GM21619 (cell line): ENCODE results near the gene FDX2.

Source experiments
- ATAC-seq: cut with Tn5 transposase; IDR thresholded peaks from one replicate; pipeline ENCODE4 v1.9.1; 2021; ENCODE audit not compliant: unreplicated experiment

Gene FDX2

DNA sequence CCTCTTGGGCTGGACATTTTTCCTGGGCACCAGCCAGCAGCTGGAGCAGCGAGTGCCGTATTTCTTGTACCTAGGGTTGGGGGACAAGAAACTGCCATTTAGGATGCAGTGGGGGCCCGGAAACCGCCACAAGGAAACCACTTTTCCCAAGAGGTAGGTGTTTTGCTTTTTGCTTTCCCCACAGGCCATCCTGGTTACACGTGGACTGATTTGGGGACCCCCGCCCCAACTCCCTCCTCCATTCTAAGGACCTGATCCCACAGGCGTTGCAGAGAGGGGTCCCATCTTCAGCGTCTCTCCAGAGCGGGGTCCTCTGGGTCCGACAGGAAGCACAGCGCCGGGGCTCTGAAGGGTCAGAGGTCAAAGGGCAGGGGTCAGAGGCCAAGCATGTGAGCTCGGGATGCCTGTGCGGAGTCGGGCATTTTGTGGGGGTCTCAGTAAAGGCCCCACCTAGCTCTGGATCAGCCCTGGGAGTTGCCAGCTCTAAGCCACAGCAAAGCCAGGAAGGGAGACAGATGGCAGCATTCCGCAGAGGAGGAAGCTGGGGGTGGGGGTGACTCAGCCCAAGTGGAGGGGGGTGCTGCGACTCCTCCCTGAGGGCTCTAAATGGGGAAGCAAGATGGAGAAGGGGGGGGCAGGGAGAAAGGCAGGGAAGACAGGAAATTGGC, 10.5 kb downstream of the FDX2 start:
- no peak for ATAC-seq

DNA sequence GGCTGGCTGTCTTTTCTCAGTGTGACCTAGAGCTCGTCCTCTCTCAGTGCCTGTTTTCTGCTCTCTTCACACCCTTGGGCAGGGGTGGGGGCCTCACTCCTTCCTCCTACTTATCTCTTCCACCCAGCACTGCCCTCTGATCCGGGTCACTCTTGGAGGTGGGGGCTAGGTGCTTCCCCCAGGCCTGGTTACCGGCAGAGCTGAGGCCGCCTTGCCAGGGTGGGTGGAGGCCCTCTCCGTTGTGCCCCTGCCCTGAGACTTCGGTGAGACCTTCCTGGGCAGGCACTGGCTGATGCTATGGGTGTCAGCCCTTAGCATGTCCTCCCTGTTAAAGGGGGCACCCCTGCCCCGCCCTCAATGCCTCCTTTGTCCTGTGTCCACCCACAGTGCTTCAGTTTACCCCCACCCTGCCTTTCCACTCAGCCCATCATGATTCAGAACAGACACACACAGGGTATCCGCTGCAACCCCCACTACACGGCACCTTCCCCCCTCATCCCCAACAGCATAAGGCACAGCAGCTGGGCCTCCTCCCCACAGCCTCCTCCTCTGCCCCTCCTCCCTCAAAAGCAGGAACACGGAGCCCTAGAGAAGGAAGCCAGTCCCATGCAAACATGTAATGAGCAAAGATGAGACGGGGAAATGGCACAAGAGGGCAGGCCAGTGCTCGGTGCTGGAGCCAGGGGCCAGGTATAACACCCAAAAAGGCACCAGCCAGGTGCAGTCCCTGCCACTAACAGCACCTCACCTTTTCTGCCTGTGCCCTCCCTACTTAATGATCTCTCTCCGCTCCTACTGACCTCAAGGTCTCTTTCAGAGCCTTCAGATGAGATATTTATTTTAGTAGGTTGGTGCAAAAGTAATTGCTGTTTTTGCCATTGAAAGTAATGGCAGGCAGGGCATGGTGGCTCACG, 16.0 kb downstream of the FDX2 start:
- ATAC-seq: no peak

GRCh38 chr19:10295847-10296591, 19.8 kb downstream of the FDX2 start:
- no peak for ATAC-seq

DNA sequence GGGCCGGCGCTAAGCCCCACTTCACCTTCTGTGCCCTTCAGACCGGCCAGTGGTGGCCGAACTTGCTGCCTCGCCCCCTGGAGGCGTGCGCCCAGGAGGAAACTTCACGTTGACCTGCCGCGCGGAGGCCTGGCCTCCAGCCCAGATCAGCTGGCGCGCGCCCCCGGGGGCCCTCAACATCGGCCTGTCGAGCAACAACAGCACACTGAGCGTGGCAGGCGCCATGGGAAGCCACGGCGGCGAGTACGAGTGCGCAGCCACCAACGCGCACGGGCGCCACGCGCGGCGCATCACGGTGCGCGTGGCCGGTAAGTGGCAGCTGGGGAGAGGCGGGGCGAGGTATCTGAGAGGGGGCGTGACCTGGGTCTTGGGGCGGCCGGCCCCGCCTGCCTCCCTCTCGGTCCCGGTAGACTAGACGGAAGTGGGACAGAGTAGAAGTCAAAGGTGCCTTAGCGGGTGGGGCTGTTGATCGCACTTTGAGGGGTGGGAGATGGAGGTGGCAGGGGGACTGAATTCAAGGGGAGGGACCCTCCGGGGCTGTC, 20.4 kb downstream of the FDX2 start:
- ATAC-seq: no peak

DNA sequence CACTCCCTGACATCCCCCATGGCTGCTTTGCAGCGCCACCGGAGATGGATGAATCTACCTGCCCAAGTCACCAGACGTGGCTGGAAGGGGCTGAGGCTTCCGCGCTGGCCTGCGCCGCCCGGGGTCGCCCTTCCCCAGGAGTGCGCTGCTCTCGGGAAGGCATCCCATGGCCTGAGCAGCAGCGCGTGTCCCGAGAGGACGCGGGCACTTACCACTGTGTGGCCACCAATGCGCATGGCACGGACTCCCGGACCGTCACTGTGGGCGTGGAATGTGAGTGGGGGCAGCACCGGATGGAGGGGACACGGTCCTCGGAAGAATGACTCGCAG, 21.5 kb downstream of the FDX2 start:
- no peak for ATAC-seq

DNA sequence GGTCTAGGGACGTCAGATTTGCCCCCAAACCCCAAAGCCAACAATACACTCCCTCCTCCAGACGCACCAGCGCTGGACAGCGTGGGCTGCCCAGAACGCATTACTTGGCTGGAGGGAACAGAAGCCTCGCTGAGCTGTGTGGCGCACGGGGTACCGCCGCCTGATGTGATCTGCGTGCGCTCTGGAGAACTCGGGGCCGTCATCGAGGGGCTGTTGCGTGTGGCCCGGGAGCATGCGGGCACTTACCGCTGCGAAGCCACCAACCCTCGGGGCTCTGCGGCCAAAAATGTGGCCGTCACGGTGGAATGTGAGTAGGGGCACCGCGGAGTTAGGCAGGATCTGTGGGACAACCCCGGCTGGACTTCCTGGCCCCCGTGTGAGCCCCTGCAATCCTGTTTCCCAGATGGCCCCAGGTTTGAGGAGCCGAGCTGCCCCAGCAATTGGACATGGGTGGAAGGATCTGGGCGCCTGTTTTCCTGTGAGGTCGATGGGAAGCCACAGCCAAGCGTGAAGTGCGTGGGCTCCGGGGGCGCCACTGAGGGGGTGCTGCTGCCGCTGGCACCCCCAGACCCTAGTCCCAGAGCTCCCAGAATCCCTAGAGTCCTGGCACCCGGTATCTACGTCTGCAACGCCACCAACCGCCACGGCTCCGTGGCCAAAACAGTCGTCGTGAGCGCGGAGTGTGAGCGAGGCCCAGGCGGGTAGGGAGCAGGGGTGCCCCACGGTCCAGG, 22.0 kb downstream of the FDX2 start:
- ATAC-seq: no peak

DNA sequence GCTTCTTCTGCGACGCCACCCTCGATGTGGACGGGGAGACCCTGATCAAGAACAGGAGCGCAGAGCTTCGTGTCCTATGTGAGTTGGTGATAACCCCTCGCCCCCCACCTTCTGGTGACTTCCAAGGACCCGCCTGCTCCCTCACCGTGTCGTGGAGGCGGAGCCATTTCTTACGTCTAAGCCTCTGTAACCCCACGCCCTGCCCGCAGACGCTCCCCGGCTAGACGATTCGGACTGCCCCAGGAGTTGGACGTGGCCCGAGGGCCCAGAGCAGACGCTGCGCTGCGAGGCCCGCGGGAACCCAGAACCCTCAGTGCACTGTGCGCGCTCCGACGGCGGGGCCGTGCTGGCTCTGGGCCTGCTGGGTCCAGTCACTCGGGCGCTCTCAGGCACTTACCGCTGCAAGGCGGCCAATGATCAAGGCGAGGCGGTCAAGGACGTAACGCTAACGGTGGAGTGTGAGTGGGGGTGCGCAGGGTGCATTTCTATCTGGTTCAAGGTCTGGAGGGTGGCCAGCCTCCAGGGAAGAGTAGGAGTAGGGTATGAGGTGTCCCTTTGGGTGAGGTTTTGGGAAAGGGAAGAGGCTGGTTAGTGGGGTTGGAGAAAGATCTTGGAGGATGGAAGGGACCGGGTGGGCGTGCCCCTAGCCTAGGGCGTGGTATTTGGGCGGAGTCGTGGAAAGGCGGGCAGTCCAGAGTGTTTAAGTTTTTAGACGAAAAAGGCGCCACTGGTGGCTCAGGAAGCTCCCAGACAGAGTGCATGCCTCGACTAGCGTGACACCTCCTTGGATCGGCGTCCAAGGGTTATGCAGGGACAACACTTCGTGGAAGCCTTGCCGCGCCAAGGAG, 22.8 kb downstream of the FDX2 start:
- no peak for ATAC-seq

DNA sequence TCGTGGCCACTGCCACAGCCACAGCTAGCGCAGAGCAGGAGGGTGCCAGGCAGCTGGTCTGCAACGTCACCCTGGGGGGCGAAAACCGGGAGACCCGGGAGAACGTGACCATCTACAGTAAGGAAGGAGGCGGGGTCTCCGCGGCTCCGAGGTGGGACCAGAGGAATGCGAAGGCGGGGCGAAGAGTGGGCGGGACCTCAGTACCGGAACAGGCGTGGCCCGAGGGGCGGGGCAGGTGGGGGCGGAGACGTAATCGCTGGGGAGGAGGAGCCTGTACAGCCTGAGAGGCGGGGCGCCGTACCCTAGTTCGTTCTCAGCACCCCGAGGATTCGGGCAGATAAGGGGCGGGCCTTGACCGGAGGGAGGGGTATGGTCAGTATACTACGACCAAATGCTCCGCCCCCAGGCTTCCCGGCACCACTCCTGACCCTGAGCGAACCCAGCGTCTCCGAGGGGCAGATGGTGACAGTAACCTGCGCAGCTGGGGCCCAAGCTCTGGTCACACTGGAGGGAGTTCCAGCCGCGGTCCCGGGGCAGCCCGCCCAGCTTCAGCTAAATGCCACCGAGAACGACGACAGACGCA, 23.5 kb downstream of the FDX2 start:
- ATAC-seq: peak; percentile 36

GRCh38 chr19:10291554-10292205, 24.1 kb downstream of the FDX2 start:
- no peak for ATAC-seq

- ATAC-seq: no peak
Observed at GRCh38 chr19:10290876-10291553, 24.8 kb downstream of the FDX2 start.

DNA sequence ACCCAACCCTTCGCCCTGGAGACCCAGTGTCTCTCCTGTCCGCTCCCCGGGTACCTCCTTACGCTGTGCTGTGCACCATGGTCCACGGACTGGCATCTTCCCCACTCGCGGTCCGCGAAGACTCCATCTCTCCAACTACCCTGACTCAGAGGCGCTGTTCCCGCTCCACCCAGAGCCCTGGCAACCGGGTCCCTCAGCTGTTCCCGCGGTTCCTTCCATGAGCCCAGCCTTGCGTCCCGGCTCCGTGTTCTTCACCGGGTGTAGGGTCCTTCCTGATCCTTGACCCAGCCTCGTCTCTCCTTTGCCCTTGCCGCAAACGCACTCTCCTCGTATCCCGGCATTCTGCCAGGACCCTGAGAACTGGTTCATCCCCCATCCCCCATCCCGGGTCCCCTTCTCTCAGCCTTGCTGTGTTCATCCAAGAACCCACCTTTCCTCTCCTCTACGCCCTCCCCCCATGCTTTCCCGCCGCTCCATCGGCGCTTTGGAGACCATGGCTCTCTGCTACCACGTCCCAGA, 25.4 kb downstream of the FDX2 start:
- ATAC-seq: no peak

GRCh38 chr19:10289836-10290356, 25.9 kb downstream of the FDX2 start, which contains the start of gene ICAM5:
ICAM5 (plus strand) TSS chr19:10289952; CDS start chr19:10290044, 92 bp downstream.
- ATAC-seq: no peak

DNA sequence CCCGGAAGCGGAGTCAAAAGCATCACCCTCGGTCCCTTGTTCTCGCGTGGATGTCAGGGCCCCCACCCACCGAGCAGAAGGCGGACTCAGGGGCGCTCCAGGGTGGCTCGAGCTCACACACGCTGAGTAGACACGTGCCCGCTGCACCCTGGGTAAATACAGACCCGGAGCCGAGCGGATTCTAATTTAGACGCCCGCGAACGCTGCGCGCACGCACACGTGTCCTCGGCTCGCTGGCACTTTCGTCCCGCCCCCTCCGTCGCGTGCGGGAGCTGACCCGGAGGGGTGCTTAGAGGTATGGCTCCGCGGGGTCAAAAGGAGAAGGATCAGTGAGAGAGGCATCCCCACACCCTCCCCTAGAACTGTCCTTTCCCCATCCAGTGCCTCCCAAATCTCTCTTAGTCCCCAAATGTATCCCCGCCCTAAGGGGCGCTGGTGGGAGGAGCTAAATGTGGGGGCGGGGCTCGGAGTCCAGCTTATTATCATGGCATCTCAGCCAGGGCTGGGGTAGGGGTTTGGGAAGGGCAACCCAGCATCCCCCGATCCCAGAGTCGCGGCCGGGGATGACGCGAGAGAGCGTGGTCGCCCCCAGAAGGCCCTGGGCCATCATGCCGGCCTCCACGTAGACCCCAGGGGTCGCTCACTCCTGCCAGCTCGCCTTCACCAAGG, 26.5 kb downstream of the FDX2 start:
- ATAC-seq: no peak

- no peak for ATAC-seq
Observed at GRCh38 chr19:10288662-10289166, 27.1 kb downstream of the FDX2 start.

DNA sequence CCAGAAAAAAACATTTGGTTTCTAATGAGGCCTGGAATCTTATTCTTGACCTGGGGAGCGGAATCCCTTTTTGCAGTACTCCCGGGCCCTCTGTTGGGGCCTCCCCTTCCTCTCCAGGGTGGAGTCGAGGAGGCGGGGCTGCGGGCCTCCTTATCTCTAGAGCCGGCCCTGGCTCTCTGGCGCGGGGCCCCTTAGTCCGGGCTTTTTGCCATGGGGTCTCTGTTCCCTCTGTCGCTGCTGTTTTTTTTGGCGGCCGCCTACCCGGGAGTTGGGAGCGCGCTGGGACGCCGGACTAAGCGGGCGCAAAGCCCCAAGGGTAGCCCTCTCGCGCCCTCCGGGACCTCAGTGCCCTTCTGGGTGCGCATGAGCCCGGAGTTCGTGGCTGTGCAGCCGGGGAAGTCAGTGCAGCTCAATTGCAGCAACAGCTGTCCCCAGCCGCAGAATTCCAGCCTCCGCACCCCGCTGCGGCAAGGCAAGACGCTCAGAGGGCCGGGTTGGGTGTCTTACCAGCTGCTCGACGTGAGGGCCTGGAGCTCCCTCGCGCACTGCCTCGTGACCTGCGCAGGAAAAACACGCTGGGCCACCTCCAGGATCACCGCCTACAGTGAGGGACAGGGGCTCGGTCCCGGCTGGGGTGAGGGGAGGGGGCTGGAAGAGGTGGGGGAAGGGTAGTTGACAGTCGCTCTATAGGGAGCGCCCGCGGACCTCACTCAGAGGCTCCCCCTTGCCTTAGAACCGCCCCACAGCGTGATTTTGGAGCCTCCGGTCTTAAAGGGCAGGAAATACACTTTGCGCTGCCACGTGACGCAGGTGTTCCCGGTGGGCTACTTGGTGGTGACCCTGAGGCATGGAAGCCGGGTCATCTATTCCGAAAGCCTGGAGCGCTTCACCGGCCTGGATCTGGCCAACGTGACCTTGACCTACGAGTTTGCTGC, 28.7 kb downstream of the FDX2 start, which contains the start of gene ICAM4:
Gene ICAM4, plus strand, starts transcription at position 153 of the 935 bp plus-strand sequence. Its CDS starts 58 bp downstream, at position 211.
- ATAC-seq: no peak

DNA sequence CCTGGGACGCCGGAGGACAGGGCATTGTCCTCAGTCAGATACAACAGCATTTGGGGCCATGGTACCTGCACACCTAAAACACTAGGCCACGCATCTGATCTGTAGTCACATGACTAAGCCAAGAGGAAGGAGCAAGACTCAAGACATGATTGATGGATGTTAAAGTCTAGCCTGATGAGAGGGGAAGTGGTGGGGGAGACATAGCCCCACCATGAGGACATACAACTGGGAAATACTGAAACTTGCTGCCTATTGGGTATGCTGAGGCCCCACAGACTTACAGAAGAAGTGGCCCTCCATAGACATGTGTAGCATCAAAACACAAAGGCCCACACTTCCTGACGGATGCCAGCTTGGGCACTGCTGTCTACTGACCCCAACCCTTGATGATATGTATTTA, 30.4 kb downstream of the FDX2 start:
- ATAC-seq: no peak
